ENCODE data around the gene RAMACL.

DNA sequence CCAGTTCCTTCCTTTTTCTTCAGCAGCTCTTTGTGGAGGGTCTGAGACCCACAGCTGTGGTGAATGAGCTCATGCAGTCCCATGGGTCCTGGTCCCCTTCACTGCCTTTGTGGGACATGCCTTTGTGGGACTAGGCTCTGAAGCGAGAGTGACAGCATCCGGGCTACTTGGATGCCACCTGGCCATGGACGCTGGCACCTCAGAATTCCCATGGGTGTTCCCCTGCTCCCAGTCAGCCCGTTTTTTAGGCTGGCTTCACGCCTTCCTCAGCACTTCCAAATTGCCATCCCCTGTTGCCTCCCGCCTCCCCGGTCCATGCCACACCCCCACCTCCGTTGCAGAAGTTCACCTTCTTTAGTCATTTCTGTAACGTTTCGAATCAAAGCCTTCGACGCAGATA is 45.1 kb downstream of the RAMACL start:
- TF ChIP-seq, protein P1, sequence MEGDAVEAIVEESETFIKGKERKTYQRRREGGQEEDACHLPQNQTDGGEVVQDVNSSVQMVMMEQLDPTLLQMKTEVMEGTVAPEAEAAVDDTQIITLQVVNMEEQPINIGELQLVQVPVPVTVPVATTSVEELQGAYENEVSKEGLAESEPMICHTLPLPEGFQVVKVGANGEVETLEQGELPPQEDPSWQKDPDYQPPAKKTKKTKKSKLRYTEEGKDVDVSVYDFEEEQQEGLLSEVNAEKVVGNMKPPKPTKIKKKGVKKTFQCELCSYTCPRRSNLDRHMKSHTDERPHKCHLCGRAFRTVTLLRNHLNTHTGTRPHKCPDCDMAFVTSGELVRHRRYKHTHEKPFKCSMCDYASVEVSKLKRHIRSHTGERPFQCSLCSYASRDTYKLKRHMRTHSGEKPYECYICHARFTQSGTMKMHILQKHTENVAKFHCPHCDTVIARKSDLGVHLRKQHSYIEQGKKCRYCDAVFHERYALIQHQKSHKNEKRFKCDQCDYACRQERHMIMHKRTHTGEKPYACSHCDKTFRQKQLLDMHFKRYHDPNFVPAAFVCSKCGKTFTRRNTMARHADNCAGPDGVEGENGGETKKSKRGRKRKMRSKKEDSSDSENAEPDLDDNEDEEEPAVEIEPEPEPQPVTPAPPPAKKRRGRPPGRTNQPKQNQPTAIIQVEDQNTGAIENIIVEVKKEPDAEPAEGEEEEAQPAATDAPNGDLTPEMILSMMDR (IDR thresholded peaks at IDR 0.05), result no peak
- no peak for TF ChIP-seq POLR2A (IDR thresholded peaks at IDR 0.05)
